Left ventricle myocardium inferior (tissue), 1 donor: ENCODE measurements around the gene PLAC1. TPM values are rescaled to one million over a fixed set of nuclear protein-coding genes. Genes with fewer than 3 reads are reported as not detected.

Experiments used
- DNase-seq: peaks from one replicate; pipeline ENCODE4 v3.0.0-alpha.2; 2020
- H3K27ac ChIP-seq: fragments of 200-600 bp; replicated peaks from 2 replicates; pipeline ENCODE4 v1.8.0; 2021
- H3K27me3 ChIP-seq: fragments of 200-600 bp; 2 replicates; pipeline ENCODE4 v1.8.0; 2021; ENCODE audit warnings: low read depth
- H3K36me3 ChIP-seq: fragments of 200-600 bp; 2 replicates; pipeline ENCODE4 v1.8.0; 2021
- H3K4me1 ChIP-seq: fragments of 200-600 bp; 2 replicates; pipeline ENCODE4 v1.8.0; 2021
- H3K4me3 ChIP-seq: fragments of 200-600 bp; 2 replicates; pipeline ENCODE4 v1.8.0; 2021; ENCODE audit warnings: mild to moderate bottlenecking, moderate library complexity
- H3K9me3 ChIP-seq: fragments of 200-600 bp; replicated peaks from 2 replicates; pipeline ENCODE4 v1.8.0; 2021
- CTCF ChIP-seq: fragments of 200-600 bp; IDR thresholded peaks from 2 replicates; pipeline ENCODE4 v1.8.0; 2021; ENCODE audit warnings: antibody characterized with exemption, mild to moderate bottlenecking, borderline replicate concordance
- intact Hi-C: fragments of 100-400 bp; cut with micrococcal nuclease; formaldehyde crosslinking; loops from one replicate; pipeline ENCODE4 v1.11.0; 2022
- total RNA-seq: library from RNA; stranded (reverse); fragmentation: NEBNext Ultra II Directional; extraction: Animal tissue kit (Norgen Biotek cat#: 25700); gene quantifications from one replicate; pipeline ENCODE4 v1.2.1, GENCODE V29; 2021
- donor health status: DM: no; HTN: yes; CAD: no; lungs with severe emphysema.

The PLAC1 gene
- total RNA-seq, 1 donor from 2014 or later = not detected

- H3K36me3 ChIP-seq = no peaks in the 10 kb centered on the region
- DNase-seq = no peak
- peaks cover 12% of the 10 kb centered on the region for H3K4me1 ChIP-seq
- H3K27ac ChIP-seq = no peak overlapping the region
- intact Hi-C loops = no loop called here
- H3K4me3 ChIP-seq = no peak overlapping the region
- H3K9me3 ChIP-seq = no peaks in the 10 kb centered on the region
- H3K27me3 ChIP-seq = no peaks in the 10 kb centered on the region
- TF ChIP-seq CTCF = no peak
Observed at GRCh38 chrX:134566506-134566905, 91.8 kb downstream of the PLAC1 start.

- intact Hi-C loops = no loop called here
- TF ChIP-seq CTCF = no peak
- H3K36me3 ChIP-seq = no peaks in the 10 kb centered on the region
- no peak overlapping the region for H3K4me3 ChIP-seq
- no peak overlapping the region for H3K27ac ChIP-seq
- H3K4me1 ChIP-seq = no peaks in the 10 kb centered on the region
- DNase-seq = no peak
- H3K27me3 ChIP-seq = no peaks in the 10 kb centered on the region
- no peaks in the 10 kb centered on the region for H3K9me3 ChIP-seq
Observed at GRCh38 chrX:134562002-134562401, 96.3 kb downstream of the PLAC1 start.

GRCh38 chrX:134558133-134558532, 100.1 kb downstream of the PLAC1 start:
- Histone ChIP-seq H3K27ac (no peak overlapping the region), H3K4me1 (no peaks in the 10 kb centered on the region), H3K4me3 (no peak overlapping the region), H3K36me3 (no peaks in the 10 kb centered on the region), H3K9me3 (no peaks in the 10 kb centered on the region), H3K27me3 (no peaks in the 10 kb centered on the region)
- no peak for TF ChIP-seq CTCF
- no peak for DNase-seq
- intact Hi-C loops = no loop called here

- no peak for DNase-seq
- H3K36me3 ChIP-seq = no peaks in the 10 kb centered on the region
- H3K4me1 ChIP-seq = peaks cover 3% of the 10 kb centered on the region
- TF ChIP-seq CTCF = no peak
- H3K27ac ChIP-seq = no peak overlapping the region
- H3K4me3 ChIP-seq = no peak overlapping the region
- intact Hi-C loops = no loop called here
- H3K9me3 ChIP-seq = no peaks in the 10 kb centered on the region
- no peaks in the 10 kb centered on the region for H3K27me3 ChIP-seq
Observed at GRCh38 chrX:134554291-134554690, 104.0 kb downstream of the PLAC1 start.

DNA sequence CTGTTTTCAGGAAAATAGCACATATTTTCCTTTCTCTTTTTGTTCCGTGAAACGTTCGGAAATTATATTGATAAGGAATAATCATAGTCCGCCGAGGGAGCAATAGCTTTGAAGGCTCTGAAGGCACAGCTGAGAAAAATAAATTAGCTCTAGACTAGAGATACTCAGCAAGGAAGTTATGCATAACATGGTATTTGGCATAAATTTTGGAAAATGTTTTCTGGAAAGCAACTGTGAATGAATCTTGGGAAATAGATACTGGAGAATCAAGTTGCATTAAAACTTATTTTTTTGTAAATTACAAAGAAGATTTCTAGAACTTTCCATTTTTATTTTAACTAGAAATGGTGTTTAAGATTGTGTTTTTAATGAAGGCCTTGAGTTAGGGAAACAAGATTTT, 105.9 kb downstream of the PLAC1 start:
- intact Hi-C loops = no loop called here
- no peak for TF ChIP-seq CTCF

More for the DNA sequence above, 105.9 kb downstream of the PLAC1 start:
- Histone ChIP-seq H3K4me3 (no peak overlapping the region), H3K27me3 (no peaks in the 10 kb centered on the region), H3K27ac (no peak overlapping the region), H3K36me3 (no peaks in the 10 kb centered on the region), H3K4me1 (peaks cover 13% of the 10 kb centered on the region), H3K9me3 (no peaks in the 10 kb centered on the region)
- DNase-seq = no peak
